ENCODE measurements around the gene SLC22A7.
"Not testable (repeated sequence)": the region's sequence is repeated elsewhere in the genome, so short reads cannot be mapped to it uniquely, and the experiment has no call there.

The SLC22A7 gene

DNA sequence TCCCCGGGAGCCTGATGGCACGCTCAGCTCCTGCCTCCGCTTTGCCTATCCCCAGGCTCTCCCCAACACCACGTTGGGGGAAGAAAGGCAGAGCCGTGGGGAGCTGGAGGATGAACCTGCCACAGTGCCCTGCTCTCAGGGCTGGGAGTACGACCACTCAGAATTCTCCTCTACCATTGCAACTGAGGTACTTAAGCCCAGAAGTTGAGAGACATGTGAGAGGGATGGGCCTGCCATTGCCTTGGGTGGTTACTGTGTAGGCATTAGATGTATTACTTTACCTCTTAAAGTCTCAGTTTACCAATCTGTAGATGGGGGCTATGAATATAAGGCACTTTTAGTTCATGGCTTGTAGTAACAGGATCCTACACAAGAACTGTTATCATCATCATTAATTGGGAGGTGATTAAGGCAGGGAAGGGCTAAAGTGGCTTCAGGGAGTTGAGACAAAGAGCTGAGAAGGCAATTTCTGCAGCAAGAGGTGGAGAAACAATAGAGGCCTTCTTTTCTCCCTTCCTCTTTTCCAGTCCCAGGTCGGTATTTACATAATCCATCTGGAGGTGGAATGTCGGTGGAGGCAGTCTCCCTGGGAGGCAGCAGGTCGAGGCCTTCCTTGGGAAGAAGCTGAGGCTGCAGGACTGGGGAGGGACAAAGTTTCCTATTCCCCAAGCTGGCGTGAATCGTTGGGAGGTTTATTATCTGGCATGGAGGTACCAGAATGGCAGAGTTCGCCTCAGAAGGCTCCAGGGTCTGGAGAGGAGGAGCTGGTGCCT lies 691 bp downstream of the SLC22A7 start:
- in situ Hi-C loops (cut with MboI; ENCODE audit: low sequenced_read_pairs) = no loop called here

DNA sequence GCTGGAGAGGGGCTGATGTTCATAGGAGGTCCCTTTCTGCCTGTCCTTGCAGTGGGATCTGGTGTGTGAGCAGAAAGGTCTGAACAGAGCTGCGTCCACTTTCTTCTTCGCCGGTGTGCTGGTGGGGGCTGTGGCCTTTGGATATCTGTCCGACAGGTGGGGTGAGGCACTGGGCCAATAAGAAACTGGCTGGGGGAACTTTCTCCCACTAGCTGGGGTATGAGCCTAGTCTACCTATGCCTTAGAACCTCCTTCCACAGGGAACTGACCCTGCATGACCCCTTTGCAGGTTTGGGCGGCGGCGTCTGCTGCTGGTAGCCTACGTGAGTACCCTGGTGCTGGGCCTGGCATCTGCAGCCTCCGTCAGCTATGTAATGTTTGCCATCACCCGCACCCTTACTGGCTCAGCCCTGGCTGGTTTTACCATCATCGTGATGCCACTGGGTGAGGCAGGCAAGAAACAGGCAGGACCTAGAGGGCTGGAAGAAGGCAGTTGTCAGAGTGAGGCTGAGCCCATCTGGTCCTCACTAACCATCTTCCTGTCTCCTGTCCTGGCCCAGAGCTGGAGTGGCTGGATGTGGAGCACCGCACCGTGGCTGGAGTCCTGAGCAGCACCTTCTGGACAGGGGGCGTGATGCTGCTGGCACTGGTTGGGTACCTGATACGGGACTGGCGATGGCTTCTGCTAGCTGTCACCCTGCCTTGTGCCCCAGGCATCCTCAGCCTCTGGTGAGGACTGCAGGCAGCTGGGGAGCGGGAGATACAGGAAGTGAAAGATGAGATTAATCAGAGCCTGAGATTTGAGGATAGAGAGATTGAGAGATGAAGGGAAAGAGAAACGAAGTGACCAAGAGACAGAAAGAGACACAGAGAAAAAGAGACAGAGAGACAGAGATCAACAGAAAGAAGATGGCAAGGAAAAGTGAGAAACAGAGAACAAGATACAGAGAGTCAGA lies 1.6 kb downstream of the SLC22A7 start:
- in situ Hi-C loops (cut with MboI; ENCODE audit: low sequenced_read_pairs) = no loop called here

DNA sequence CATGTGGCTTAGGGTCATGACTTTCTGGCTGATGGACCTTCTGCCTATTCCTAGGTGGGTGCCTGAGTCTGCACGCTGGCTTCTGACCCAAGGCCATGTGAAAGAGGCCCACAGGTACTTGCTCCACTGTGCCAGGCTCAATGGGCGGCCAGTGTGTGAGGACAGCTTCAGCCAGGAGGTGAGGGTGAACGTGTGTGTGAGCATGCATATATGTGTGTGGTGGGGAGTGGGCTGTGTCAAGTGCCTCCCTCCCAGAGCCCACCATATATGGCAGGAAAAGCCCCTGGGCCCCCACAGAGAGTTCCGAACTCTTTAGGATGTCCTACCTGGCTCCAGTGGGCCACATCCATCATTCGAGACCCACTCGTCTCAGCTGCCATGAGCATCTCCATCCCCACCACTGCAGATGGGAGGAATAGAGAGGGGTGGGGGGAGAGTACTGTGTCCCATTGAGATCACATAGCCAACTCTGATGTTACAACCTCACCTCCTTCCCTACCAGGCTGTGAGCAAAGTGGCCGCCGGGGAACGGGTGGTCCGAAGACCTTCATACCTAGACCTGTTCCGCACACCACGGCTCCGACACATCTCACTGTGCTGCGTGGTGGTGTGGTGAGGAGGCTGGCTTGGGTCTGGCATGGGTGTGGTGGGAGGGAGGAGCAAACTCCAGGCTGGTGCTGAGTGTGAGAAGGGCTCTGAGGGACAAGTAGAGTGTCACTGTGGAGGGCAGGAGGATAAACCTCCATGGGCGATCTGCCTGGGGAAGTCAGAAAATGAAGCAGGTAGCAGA lies 3.2 kb downstream of the SLC22A7 start:
- in situ Hi-C loops (cut with MboI; ENCODE audit: low sequenced_read_pairs) = no loop called here

DNA sequence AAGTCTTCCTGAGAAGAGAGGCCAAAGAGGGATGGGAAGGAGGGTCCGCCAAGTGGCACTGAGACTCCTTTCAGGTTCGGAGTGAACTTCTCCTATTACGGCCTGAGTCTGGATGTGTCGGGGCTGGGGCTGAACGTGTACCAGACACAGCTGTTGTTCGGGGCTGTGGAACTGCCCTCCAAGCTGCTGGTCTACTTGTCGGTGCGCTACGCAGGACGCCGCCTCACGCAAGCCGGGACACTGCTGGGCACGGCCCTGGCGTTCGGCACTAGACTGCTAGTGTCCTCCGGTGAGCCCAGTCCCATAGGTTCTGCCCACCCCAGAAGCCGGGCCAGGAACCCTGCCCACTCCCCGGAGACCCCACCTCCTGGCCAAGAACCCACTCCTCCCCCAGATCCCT lies 4.1 kb downstream of the SLC22A7 start:
- in situ Hi-C loops (cut with MboI; ENCODE audit: low sequenced_read_pairs) = no loop called here

DNA sequence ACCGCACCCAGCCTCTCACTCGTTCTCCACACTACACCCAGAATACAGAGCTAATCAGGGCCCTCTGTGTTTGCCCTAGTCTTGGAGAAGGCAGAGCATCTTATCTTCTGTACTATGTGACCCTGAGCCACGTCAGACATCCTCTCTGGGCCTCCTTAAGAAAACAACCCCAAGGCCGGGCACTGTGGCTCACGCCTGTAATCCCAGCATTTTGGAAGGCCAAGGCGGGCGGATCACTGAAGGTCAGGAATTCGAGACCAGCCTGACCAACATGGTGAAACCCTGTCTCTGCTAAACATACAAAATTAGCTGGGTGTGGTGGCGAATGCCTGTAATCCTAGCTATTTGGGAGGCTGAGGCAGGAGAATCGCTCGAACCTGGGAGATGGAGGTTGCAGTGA lies 4.9 kb downstream of the SLC22A7 start:
- in situ Hi-C loops (cut with MboI; ENCODE audit: low sequenced_read_pairs) = not testable (repeated sequence)

DNA sequence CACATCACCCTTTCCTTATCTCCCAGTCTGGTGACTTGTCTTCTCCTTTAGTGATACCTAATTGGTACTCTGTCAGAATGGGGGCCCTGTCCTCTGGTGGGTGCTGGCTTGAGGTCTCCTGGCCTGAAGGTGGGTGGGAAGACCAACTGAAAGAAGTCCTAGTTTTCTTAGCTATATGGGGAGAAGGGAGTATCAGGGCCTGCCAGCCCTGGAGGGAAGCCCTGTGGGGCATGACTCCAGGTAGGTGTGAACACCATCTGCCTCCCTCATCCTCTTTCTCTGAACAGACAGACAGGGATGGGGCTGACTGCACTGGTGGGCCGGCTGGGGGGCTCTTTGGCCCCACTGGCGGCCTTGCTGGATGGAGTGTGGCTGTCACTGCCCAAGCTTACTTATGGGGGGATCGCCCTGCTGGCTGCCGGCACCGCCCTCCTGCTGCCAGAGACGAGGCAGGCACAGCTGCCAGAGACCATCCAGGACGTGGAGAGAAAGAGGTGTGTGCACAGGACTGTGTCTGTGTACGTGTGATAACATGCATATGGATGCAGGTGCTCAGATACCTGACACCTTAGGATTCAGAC lies 5.8 kb downstream of the SLC22A7 start:
- in situ Hi-C loops (cut with MboI; ENCODE audit: low sequenced_read_pairs) = no loop called here

DNA sequence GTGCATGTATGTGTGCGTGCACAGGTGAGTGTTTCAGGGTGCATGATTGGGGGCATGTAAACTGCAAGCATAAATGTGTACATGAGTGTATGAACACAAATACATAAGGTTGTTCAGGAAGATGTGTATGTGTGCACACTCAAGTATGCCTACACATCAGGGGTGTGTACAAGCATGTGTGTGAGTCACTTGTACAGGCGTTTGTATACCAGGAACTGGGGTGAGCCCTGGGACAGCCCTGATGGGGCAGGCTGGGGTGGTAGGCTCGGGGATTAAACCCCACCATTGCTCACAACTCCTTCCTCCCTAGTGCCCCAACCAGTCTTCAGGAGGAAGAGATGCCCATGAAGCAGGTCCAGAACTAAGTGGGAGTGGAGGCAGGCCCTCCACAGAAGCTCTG lies 6.3 kb downstream of the SLC22A7 start:
- in situ Hi-C loops (cut with MboI; ENCODE audit: low sequenced_read_pairs) = no loop called here

DNA sequence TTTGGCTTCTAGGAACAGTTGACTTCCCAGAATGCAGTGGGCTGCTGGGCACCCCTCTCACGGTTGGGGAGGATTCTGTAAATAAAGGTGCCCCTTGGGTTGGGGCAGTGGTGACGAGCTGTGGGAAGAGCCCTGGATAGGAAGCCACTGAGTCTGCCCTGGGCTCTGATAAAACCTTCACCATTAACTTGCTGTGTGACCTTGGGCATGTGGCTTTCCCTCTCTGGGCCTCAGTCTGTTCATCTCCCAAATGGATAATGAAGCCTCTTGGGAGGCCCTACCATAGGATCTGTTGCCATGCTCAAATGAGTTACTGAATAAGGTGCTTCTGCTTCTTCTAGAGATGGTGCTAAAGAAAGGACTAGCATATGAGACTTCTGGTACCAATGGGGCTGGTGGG lies 6.8 kb downstream of the SLC22A7 start:
- in situ Hi-C loops (cut with MboI; ENCODE audit: low sequenced_read_pairs) = no loop called here

DNA sequence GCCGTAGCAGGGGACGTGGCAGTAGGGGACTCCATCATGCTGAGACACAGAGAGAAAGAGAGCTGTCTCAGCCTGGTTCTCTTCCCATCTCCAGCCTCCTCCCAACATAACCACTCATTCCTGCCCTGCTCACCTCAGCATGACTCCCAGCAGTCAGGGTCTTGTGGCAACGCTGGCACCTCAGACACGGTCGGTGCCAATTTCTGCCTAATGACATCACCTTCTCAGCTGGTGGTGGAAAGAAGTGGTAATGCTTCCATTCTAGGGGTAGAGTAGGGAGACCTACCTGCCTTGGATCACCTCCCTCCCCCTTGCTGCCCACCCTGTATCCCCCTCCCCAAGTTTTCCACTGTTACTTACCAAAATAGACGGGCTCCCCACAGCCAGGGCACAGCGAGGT lies 8.0 kb downstream of the SLC22A7 start:
- in situ Hi-C loops (cut with MboI; ENCODE audit: low sequenced_read_pairs) = no loop called here

DNA sequence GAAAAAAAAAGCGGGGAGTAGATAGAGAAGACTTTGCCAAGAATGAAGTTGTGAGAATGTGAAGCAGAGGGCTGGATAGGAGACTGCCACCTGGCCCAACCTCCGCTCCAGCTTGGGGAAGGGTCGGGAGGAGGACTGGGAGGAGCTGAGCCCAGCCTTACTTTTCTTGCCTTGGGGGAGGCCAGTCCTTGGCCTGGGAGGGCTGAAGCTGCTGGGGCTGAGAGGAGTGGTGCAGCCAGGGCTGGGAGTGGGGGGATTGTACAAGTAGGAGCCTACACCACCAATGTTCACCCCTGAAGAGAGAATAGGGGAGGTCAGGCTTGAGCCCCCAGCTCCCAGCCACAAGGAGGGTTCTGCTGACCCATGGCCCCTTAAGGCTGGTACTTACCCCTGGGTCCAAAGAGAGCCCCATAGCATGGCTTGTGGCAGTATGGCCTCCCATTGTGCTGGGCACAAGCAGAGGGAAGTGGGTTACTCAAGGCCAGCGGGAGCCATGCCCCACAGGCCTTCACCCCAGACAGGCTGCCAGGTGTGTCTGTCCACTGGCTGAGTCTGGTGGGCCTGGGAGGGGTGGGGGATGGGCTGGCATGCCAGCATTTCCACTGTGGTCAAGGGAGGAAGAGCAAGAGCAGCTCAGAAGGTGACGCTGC lies 9.5 kb downstream of the SLC22A7 start:
- in situ Hi-C loops (cut with MboI; ENCODE audit: low sequenced_read_pairs) = no loop called here

DNA sequence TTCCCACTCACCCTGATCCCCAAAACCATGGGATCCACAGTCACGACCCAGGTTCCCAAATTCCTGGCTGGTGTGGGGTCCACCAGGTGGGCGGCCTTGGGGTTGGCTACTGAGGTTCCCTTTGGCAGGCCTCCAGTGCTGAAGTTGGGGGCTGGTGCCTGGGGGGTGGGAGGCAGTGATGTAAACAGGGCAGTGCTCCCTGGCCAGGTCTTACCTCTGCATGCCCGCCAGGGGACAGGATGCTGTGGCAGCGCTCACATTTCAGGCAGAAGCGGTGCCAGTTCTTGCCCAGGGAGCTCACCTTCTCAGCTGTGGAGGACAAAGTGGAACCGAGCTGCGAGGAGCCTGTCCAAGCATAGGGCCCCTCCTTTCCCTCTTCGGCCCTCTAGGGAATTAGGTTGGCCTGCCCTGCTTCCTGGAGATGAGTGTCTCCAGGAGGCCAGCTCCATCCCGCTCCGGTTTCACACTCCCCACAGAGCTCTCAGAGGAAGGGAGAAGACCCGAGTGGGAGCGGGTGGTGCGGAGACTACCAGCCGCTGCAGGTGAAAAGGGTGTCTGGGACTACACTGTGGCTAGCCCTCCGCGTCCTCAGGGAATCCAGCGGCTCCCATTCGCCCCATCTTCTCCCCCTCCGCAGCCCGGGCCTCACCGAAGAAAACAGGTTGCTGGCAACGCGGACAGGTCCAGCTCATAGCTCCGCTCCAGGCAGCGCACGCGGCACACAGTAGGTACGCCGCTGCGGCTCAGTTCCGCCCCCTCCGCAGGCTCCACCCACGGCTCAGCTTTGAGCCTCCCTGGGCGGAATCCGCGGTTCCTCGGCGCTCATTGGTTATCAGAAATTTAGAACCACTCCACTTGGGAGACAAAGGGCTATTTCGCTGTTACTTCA lies 10.3 kb downstream of the SLC22A7 start, which contains the start of gene CRIP3:
Gene CRIP3, minus strand, starts transcription at position 726 of the 889 bp plus-strand sequence. Its CDS starts 34 bp downstream, at position 692.
- in situ Hi-C loops (cut with MboI; ENCODE audit: low sequenced_read_pairs) = no loop called here

DNA sequence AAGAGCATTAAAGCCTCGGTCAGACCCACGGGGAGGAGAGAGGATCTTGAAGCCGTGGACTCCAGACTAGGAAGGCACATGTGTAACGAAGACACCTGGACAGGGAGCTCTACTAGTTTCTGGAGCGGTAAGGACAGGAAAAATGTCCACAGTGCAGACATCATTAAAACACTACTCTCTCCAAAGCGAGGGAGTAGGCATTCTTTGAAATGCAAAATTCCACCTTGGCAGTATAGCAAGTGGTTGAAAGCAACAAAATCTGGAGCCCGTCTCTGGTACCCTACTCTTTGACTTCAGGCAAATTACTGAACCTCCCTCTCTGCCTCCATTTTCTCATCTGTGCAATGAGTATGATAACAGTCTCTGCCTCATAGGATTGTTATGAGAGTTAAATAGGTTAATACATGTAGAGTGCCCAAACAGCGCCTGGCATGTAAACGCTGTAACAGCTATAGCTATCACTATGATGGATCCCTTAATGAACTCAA lies 11.0 kb downstream of the SLC22A7 start:
- in situ Hi-C loops (cut with MboI; ENCODE audit: low sequenced_read_pairs) = no loop called here

DNA sequence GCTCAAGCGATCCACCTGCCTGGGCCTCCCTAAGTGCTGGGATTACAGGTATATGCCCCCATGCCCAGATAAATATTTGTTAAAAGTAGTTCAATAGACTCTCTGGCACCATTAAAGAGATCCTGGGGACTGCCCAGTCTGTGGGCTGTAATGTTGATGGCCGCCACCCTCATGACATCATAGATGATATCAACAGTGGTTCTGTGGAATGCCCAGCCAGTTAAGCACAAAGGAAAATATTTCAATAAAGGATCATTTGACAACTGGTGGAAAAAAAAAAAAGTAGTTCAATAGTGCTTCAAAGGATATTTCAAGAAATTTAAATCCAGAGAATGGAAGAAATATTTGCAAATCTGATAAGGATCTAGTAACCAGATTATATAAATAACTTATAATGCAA lies 12.1 kb downstream of the SLC22A7 start:
- in situ Hi-C loops (cut with MboI; ENCODE audit: low sequenced_read_pairs) = no loop called here

DNA sequence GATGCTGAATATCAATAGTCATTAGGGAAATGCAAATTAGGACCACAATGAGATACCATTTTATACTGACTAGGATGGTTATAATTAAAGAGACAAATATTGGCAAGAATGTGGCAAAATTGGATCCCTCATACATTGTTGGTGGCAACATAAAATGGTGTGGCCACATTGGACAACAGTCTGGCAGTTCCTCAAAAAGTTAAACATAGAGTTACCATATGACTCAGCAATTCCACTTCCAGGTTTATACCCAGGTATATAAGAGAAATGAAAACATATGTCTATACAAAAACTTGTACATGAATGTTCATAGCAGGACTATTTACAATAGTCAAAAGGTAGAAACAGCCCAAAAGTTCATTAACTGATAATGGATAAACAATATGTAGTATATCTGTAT lies 12.6 kb downstream of the SLC22A7 start:
- in situ Hi-C loops (cut with MboI; ENCODE audit: low sequenced_read_pairs) = no loop called here

DNA sequence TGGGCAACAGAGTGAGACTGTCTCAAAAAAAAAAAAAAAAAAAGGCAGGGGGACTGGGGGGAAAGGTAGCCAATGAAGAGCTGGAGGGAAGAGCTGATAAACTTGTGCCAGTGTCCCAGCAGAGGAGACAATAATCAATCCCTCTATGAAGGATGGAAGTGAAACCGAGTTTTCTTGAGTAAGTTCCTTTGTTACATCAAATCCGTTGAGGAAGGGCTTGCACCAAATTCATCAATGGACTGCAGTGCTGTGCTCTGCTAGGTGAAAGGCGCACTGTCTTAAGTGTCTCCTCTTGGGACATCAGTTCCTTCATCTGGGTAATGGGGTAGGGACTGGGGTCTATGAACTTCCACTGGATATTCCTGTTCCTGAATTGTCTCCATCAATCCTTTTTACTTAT lies 13.6 kb downstream of the SLC22A7 start:
- in situ Hi-C loops (cut with MboI; ENCODE audit: low sequenced_read_pairs) = no loop called here

DNA sequence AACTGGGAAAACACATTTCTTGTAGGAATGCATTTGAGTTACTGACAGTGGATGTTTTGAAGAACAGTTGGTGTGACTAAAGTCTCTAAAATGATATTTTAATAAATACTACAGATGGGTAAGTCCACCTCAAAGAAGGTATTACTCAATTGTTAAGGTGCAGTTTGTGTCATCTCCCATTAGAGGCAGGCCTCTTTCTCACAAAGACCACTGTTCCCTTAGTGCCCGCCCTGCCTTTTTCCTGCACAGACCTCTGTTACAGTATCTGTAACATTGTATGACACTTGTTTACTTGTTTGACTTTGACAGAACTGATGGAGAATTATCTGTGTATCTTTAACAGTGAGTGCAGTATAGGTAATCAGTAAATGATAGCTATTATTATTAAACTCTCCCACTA lies 15.8 kb downstream of the SLC22A7 start:
- in situ Hi-C loops (cut with MboI; ENCODE audit: low sequenced_read_pairs) = no loop called here

DNA sequence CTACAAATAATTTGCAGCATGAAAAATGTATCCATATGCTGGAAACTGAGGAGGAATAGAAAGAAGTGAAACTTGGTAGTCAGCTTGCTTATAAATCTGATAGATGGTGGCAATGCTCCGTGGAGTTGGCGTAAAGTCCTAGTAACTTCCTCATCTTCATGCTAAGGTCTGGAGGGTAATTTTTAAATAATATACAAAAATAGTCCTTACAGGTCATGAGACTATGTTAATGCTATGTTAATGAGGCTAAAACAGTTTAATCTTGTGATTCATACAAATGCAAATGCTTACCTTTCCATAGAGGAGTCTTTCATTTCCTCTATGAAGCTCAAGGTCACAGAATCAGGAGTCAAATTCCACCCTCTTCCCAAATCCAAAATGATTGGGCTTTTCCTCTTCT lies 20.0 kb downstream of the SLC22A7 start:
- in situ Hi-C loops (cut with MboI; ENCODE audit: low sequenced_read_pairs) = no loop called here

DNA sequence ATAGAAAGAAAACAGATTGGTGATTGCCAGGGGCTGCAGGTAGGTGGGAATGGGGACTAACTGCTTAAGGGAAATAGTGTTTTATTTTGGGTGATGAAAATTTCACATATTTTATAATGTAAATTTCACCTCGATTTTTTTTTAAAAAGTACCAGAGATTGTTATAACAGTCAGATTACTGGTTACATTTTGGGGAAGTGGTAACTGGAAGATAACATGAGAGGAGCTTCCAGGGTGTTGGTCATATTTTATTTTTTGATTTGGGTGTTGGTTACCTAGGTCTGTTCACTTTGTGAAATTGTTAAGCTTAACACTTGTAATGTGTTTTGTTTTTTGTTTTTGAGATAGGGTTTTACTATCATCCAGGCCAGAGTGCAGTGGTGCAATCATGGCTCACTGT lies 27.8 kb downstream of the SLC22A7 start:
- in situ Hi-C loops (cut with MboI; ENCODE audit: low sequenced_read_pairs) = no loop called here

DNA sequence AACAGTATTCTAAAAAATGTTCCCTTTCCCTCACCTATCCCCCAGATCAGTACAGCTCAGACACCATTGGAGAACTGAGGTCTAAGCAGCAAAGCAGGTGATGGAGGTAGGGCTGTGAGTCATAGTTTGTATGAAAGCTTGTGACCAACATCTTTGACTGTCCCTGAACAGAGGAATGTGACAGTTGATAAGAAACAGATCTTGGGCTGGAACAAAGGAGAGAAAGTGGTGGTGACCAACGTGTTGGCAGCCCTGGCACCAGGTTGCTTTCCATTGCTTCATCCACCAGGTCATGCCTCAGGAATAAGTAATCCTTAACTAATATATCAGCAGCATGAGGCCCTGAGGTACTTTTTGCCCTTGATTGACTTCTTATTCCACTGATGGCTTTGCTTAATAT lies 30.5 kb downstream of the SLC22A7 start:
- in situ Hi-C loops (cut with MboI; ENCODE audit: low sequenced_read_pairs) = no loop called here

Measured in HL-60/S4 (cell line).